HepG2 (cell line): ENCODE results near the gene GFOD1.

ENCODE experiments used
- ATF7 ChIP-seq, 2 experiments: fragments of 450-650 bp in 1 of 2; sonication (generic) in 1 of 2; formaldehyde crosslinking in 1 of 2; IDR thresholded peaks; 2 replicates each; pipeline versions ENCODE4 v1.4.0 to v1.6.1; 2016 to 2020; ENCODE audit warnings: antibody characterized with exemption in 1 of 2, mild to moderate bottlenecking in 1 of 2, missing genetic modification reagents in 1 of 2
- CBX1 ChIP-seq: IDR thresholded peaks from one replicate; pipeline ENCODE4 v1.6.1; 2016; ENCODE audit warnings: antibody characterized with exemption, low read depth
- DRAP1 ChIP-seq: IDR thresholded peaks from 2 replicates; pipeline ENCODE4 v1.6.1; 2016; ENCODE audit warnings: missing genetic modification reagents, missing compliant biosample characterization
- MAFG ChIP-seq: sonication (generic); formaldehyde crosslinking; IDR thresholded peaks from 2 replicates; pipeline ENCODE4 v1.5.1; 2020; ENCODE audit warnings: mild to moderate bottlenecking, missing genetic modification reagents

GRCh38 chr6:13453153-13453552 lies 34.2 kb downstream of the GFOD1 start:
- TF ChIP-seq MAFG (CRISPR knock-in tag): no peak
- no peak for TF ChIP-seq CBX1
- no peak for TF ChIP-seq ATF7 (IDR thresholded peaks at IDR 0.05)
- no peak for TF ChIP-seq ATF7 (CRISPR knock-in tag; IDR thresholded peaks at IDR 0.05)
- TF ChIP-seq DRAP1 (CRISPR knock-in tag): no peak
